HG03571 (cell line): ENCODE results near the gene KLHL22.
"Not testable (repeated sequence)": the region's sequence is repeated elsewhere in the genome, so short reads cannot be mapped to it uniquely, and the experiment has no call there.

Source experiments
- ATAC-seq: cut with Tn5 transposase; IDR thresholded peaks from one replicate; pipeline ENCODE4 v1.9.1; 2021; ENCODE audit not compliant: unreplicated experiment

KLHL22 gene

DNA sequence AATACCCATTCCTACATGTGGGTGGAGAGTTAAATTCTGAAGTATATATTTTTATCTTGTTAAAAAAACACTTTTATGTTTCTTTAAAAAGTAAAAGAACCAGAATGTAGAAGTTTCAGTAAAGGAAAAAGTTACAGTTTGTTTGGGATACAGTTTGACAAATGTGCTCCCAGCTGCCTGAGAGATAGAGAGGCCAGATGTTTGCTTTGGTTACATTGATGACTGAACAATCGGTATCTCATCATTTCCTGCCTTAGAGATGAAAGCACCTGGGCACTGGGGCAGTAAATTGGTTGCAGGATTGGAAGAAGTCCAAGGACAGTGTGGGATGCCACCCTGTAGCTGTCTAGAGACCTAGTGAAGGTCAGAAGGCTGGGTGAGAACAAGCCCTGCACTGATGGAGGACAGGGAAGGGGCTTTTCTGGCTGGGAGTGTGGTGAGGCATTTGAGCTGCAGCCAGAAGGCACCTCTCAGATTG, 28.4 kb upstream of the KLHL22 start:
- ATAC-seq, result no peak

GRCh38 chr22:20523086-20523983, 27.7 kb upstream of the KLHL22 start:
- no peak for ATAC-seq

DNA sequence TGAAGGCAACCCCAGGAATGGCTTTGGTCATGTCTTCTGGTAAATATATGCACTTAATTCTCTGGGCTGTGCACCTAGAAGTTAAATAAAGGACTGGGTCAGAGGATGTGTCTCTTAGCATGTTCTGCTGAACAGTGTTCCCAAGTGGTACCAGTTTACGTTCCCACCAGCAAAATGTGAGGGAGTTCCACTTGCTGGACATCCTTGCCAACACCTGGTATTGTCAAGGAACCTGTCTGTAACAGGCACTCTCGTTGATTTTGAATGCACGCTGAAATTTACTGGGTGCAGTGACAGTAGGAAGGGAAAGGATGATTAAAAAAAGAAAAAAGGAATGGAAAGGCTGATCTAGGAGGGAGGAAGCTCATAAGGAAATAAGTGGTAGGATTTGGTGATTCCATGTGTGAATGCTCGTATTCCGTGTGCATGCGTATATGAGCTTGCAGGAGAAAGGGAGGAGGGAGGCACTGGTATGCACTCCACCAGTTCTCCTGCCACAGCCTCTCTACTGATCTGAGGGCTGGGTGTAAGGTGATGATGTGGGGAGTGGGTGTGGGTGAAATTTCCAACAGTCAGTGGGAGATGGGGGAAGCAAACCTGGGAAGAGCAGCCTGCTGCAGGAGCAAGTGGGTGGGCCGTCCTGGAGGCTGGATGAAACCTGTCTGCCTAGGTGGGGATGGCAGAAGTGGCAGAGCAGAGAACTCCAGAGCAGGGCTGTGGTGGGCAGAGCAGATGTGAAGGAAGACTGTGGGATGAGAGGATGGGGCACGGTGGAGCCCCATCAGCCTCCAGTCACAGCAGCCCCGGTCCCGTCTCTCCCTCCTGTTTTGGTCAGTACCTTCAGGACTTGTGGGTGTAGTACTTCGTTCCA, 26.8 kb upstream of the KLHL22 start:
- no peak for ATAC-seq

- no peak for ATAC-seq
Observed at GRCh38 chr22:20520093-20520511, 24.5 kb upstream of the KLHL22 start.

GRCh38 chr22:20519558-20519957, 24.0 kb upstream of the KLHL22 start:
- ATAC-seq, result no peak

GRCh38 chr22:20517841-20518592, 22.4 kb upstream of the KLHL22 start:
- ATAC-seq, result no peak

GRCh38 chr22:20517422-20517821, 21.8 kb upstream of the KLHL22 start:
- no peak for ATAC-seq

DNA sequence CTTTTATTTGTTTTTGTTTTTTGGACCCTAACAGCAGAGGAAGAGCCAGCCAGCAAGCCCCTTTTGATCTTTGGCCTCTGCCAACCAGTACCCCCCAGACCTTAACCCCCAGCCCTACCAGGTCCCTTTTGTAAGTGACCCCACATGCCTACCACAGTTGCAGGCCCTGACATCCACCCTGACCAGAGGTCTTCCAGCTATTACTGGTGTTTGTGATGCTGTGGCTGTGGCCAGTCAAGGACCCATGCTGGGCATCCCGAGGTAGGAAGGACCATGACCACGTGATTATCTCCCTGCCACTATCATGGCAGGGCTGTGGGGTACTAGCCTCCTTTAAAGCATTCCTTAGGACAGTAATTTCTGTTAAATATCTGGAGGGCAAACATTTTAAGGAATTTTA, 20.8 kb upstream of the KLHL22 start:
- no peak for ATAC-seq

GRCh38 chr22:20514658-20515406, 19.2 kb upstream of the KLHL22 start:
- no peak for ATAC-seq

- no peak for ATAC-seq
Observed at GRCh38 chr22:20511578-20512229, 16.1 kb upstream of the KLHL22 start.

- ATAC-seq, result no peak
Observed at GRCh38 chr22:20510811-20511577, 15.4 kb upstream of the KLHL22 start.

DNA sequence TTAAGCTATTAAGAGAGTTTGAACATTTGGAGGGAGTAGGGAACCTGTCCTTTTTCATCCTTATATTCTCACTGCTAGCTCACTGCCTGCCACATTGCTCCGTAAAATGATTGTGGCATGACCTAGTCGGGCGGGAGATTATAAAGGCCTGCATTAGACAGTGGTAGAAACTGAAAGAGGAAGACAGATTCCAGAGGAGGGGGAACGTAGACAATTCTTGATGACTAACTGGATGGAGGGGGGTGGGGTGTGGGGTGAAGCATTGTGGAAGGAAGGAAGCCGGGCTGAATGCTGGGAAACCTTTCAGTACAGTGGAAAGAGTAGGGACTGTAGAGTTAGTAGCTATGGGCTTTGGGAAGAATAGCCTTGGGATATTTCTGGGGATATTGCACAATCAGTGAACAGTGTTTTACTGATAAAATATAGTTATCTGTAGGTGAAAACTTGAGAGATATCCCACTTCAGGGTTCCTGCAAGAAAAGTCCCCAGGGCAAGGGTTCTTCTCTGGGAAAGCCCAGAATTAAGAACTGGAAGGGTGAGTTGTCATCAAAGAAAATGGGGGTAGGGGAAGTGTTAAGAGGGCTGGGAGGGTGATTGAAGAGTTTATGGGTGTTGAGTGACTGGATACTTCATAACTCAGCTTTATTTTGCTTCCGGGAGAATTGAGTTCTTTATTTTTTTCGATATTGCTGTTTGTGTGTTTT, 13.9 kb upstream of the KLHL22 start:
- ATAC-seq, result no peak

DNA sequence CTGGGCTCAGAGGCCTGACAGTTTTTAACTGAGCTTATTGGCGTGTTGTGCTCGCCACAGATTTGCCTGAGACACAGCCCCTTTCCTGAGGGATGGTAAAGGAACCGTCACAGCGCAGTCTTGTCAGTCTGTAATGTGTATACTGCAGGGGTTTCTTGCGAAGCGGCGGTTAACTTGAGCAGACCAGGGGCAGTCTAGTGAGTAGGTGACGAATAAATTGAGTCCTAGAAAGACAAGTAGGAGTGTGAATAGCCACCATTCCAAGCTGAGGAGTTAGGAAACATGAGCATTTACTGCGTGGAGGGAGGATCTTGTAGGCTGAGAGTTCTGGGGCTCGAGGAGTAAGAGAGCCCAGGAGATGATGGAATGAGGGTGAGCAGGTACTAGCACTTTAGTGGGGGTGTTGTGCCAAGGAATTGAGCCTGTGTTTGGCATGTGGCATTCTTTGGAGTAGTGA, 13.2 kb upstream of the KLHL22 start:
- ATAC-seq, result no peak

DNA sequence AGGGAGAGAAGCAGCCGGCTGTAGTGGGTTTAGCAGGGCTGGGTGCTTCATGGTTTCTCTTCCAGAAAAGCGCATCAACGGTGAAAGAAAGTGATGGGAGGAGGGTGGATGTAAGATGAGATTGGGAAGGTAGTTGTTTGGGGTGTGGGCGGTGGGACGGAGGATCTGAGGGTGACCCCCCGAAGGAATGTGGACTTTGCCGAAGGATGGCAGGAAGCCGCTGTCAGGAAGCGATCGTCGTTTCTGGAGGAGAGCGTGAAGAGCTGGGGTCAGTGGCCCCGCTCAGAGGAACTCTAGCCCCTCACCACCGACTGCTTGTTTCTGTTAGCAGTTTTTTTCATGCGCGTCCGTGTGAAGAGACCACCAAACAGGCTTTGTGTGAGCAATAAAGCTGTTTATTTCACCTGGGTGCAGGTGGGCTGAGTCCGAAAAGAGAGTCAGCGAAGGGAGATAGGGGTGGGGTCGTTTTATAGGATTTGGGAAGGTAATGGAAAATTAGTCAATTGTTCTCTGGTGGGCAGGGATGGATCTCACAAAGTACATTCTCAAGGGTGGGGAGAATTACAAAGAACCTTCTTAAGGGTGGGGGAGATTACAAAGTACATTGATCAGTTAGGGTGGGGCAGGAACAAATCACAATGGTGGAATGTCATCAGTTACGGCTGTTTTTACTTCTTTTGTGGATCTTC, 12.6 kb upstream of the KLHL22 start:
- ATAC-seq, result not testable (repeated sequence)

- peak; percentile 75 for ATAC-seq
Observed at GRCh38 chr22:20507253-20508066, 11.9 kb upstream of the KLHL22 start, which contains the start of gene MED15. Gene MED15 (plus strand): TSS chr22:20507610. CDS start chr22:20507679, 69 bp downstream.

DNA sequence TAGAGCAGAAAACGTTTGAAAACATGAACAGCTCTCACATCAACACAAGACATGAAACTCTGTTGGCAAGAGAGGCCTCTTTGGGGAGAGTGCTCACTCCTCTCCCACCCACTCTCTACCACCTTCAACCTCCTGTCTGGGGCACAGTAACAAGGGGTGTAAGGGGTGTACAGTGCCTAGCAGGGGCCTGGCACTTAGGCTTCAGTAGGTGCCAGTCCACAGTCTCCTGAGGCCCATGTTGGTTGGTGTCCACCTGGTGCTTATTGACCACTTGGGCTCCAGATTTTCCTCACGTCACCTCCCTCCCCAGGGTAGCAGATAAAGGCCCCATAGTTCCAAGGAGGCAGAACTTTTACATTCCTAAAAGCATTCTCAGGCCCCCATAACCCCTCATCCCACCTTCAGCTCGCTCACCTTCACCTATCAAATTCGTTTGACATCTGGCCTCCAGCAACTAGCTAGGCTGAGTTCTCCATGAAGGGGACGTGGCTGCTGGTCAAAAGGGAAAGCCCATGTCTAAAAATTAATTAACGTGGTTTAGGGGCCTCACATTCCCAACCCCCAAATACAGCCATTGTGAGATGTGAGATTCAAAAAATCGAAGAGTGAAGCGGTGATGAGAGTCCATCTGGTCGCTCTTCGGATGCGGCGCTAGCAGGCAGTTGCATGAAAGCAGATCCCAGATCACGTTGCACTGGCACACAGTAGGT, 11.1 kb upstream of the KLHL22 start:
- no peak for ATAC-seq
